PC-9 (cell line): ENCODE data around the gene DCAF6.

Experiments
- EZH2 ChIP-seq: fragments of 200-600 bp; sonication (generic); IDR thresholded peaks from 2 replicates; pipeline ENCODE4 v1.8.0; 2017; ENCODE audit warnings: antibody characterized with exemption, low read depth
- TF ChIP-seq, protein P1 (sequence below): fragments of 200-600 bp; sonication (generic); conservative IDR thresholded peaks from 2 replicates; pipeline ENCODE4 v1.6.1; 2017; ENCODE audit warnings: mixed run types, antibody characterized with exemption, mild to moderate bottlenecking, moderate library complexity

DNA sequence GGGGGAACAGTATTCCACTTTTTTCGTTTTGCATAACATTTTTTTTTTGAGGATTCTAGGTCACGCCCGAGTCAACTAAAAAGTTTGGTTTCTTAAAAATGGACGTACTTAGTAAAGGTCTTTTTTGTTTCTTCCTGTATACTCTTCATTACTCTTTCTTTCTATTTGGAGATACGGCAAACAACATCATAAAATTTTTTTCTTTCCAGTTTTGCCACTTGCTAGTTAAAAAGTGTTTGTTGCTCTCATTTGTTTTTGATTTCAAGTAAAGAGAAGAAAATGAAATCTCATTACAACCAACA lies 1.2 kb downstream of the DCAF6 start:
- TF ChIP-seq, protein P1, sequence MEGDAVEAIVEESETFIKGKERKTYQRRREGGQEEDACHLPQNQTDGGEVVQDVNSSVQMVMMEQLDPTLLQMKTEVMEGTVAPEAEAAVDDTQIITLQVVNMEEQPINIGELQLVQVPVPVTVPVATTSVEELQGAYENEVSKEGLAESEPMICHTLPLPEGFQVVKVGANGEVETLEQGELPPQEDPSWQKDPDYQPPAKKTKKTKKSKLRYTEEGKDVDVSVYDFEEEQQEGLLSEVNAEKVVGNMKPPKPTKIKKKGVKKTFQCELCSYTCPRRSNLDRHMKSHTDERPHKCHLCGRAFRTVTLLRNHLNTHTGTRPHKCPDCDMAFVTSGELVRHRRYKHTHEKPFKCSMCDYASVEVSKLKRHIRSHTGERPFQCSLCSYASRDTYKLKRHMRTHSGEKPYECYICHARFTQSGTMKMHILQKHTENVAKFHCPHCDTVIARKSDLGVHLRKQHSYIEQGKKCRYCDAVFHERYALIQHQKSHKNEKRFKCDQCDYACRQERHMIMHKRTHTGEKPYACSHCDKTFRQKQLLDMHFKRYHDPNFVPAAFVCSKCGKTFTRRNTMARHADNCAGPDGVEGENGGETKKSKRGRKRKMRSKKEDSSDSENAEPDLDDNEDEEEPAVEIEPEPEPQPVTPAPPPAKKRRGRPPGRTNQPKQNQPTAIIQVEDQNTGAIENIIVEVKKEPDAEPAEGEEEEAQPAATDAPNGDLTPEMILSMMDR, result no peak
- no peak for TF ChIP-seq EZH2
